GM12872 (cell line): Measurements from ENCODE around the gene DBNDD2.

Experiments used
- CTCF ChIP-seq: IDR thresholded peaks from 3 replicates; pipeline ENCODE4 v1.5.1; 2011; ENCODE audit warnings: low read depth, mild to moderate bottlenecking, low read length, moderate library complexity; ENCODE audit not compliant: insufficient read depth

The DBNDD2 gene

GRCh38 chr20:45423700-45424099 is 15.6 kb downstream of the DBNDD2 start:
- no peak for TF ChIP-seq CTCF

DNA sequence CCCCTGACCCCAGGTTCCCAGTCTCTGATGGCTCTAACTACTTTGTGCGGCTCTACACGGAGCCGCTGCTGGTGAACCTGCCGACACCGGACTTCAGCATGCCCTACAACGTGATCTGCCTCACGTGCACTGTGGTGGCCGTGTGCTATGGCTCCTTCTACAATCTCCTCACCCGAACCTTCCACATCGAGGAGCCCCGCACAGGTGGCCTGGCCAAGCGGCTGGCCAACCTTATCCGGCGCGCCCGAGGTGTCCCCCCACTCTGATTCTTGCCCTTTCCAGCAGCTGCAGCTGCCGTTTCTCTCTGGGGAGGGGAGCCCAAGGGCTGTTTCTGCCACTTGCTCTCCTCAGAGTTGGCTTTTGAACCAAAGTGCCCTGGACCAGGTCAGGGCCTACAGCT is 17.5 kb downstream of the DBNDD2 start:
- TF ChIP-seq CTCF: no peak

DNA sequence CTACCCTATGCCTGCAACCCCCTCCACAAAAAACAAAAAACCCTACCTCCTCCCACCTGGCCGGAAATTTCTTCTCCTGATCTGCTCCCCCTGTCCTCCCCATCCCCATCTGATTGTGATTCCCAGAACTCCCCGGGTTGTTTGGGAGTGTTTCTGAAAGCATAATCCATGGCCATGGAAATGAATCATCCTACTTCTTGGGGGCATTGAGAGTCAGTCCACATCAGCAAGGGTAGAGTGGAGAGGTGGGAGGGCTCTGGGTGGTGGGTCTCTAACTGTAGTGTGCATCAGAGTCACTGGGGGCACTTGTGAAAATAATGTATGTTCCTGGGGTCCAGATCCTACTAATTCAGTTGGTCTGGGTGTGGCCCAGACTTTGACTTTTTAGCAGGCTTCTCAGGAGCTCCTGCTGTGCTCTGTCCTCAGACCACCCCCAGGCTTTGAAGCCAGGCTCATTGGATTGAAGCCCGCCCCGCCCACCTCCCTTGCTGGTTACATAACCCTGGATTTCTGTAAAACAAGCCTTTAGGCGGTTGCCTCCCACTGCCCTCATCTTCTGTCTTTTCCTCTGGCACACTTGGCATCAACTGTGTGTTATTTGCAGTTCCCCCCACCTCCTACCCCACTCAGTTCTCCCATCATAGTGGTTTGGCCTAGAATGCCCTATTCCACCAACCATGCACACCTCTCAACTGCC is 18.4 kb downstream of the DBNDD2 start:
- no peak for TF ChIP-seq CTCF

GRCh38 chr20:45427236-45428149 is 19.4 kb downstream of the DBNDD2 start:
- TF ChIP-seq CTCF: no peak

DNA sequence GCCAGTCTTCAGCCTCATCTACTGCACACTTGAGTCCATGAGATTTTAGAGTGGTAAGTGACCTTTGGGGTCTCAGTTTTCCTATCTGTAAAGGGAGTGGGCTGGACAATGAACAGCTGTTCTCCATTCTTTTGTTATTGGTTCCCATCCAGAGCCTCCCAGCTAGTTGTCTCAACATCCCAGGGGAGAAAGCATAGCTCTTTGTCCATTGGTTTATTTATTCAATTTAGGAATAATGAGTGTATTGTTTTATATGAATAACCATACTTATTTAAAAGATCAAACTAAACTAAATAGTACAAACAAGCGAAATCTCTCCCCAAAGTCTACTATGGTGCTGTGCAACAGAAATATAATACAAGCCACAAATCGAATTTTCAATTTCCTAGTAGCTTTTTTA is 21.5 kb downstream of the DBNDD2 start:
- TF ChIP-seq CTCF: no peak

DNA sequence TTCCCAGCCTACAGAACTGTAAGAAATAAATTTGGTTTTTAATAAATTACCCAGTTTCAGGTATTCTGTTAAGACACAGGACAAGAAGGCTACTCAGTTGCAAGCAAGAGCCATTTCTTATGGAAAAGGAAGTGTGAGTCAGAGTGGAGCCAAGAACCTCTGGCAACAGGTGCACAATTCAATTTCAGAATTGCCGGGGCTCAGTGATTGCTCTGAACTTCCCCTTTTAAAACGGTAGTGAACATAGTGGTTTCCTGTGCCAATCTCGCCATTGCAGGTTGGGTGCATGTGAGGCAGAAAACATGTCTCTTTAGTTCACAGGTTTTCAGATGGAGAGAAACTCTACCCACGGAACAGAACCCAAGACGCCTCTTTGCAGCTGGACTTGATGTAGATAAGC is 24.2 kb downstream of the DBNDD2 start:
- no peak for TF ChIP-seq CTCF

- TF ChIP-seq CTCF: no peak
Observed at GRCh38 chr20:45433316-45433715, 25.2 kb downstream of the DBNDD2 start.
